Measurements from ENCODE around the gene CDH4. TPM values are rescaled to one million over a fixed set of nuclear protein-coding genes. Genes with fewer than 3 reads are reported as not detected.

CDH4 gene
- total and polyA plus RNA-seq, 9 of the 15 experiments (the other 6 are each of a cell fraction or from before 2014, with no cell fraction given), result 0.04 TPM; not detected in 8

DNA sequence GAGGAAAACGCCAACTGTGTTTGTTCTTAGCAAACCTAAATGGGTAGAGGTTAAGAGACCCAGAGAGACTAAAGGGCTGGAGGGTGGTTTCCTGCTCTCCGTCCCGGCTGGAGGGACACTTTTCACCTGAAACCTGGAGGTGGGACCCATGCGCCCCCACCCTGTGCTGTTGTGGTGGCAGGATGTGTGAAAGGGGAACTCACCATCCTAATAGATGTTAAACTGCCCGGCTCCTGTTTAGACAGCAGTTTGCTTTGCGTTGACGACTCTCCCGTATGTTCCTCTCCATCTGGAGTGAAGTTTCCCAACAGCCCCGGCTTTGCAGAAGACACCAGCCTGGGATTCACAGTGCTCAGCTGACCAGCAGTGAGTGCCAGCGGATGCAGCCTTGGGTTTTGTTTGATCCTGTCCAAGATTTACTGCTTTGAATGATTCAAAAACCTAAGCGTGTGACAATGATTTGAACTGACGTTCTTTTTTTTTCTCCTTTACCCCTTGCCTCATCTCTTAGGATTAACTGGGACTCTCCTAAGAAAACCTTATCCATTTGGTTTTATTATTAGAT is 66.0 kb downstream of the CDH4 start:
- Histone ChIP-seq H3K9me1 (ENCODE audit: control insufficient read depth, insufficient read depth, low read length) (no peaks in the 10 kb centered on the region), H3K9me3 (replicated peaks; ENCODE audit: control insufficient read depth, insufficient read depth, low read depth, low read length) (no peaks in the 10 kb centered on the region), H3K4me3 (no peak overlapping the region), H3K4me2 (ENCODE audit: insufficient read depth, low read length) (no peak overlapping the region), H3K27ac (ENCODE audit: extremely low read depth, low read depth, low read length) (no peak overlapping the region), H3K79me2 (ENCODE audit: control insufficient read depth, insufficient read depth, low read length) (no peaks in the 10 kb centered on the region), H4K20me1 (replicated peaks; ENCODE audit: control insufficient read depth, insufficient read depth, low read length) (peaks cover 8% of the 10 kb centered on the region; the same call in 1 of the 2 replicates), H3K9ac (ENCODE audit: insufficient read depth in 1 of 2, low read depth in 2 of 2, low read length in 2 of 2) (no peak overlapping the region), H3K4me1 (replicated peaks in 1 of 2; ENCODE audit: control insufficient read depth in 2 of 2, insufficient read depth in 2 of 2, low read length in 2 of 2) (no peaks in the 10 kb centered on the region), H3K36me3 (ENCODE audit: control insufficient read depth, insufficient read depth, low read length) (no peaks in the 10 kb centered on the region), H2AFZ (ENCODE audit: low read depth, low read length) (no peak overlapping the region), H3K27me3 (ENCODE audit: control insufficient read depth in 2 of 2, insufficient read depth in 2 of 2, low read length in 2 of 2) (peaks cover 4 to 7% of the 10 kb centered on the region in 2 experiments; a peak in 3 of 5 replicates)
- in situ Hi-C loops (cut with MboI) (no loop called here), intact Hi-C loops (cut with micrococcal nuclease) (no loop called here)
- TF ChIP-seq, protein P1, sequence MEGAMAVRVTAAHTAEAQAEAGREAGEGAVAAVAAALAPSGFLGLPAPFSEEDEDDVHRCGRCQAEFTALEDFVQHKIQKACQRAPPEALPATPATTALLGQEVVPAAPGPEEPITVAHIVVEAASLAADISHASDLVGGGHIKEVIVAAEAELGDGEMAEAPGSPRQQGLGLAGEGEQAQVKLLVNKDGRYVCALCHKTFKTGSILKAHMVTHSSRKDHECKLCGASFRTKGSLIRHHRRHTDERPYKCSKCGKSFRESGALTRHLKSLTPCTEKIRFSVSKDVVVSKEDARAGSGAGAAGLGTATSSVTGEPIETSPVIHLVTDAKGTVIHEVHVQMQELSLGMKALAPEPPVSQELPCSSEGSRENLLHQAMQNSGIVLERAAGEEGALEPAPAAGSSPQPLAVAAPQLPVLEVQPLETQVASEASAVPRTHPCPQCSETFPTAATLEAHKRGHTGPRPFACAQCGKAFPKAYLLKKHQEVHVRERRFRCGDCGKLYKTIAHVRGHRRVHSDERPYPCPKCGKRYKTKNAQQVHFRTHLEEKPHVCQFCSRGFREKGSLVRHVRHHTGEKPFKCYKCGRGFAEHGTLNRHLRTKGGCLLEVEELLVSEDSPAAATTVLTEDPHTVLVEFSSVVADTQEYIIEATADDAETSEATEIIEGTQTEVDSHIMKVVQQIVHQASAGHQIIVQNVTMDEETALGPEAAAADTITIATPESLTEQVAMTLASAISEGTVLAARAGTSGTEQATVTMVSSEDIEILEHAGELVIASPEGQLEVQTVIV (CRISPR knock-in tag; IDR thresholded peaks at IDR 0.05; ENCODE audit: borderline replicate concordance), result no peak
- TF ChIP-seq ZNF586 (CRISPR knock-in tag; conservative IDR thresholded peaks at IDR 0.05) (no peak), L3MBTL2 (IDR thresholded peaks at IDR 0.05) (no peak), NFATC3 (IDR thresholded peaks at IDR 0.05) (no peak), NR3C1 (CRISPR knock-in tag; IDR thresholded peaks at IDR 0.05) (no peak)
- ChIA-PET CTCF (ENCODE audit: low intra/inter-chr PET ratio) (no interaction called here), POLR2A (no interaction called here)
- FAIRE-seq, result no peak
- no peak for DNase-seq (ENCODE audit: extremely low read depth in 1 of 4, low spot score in 3 of 4)
- no peak for ATAC-seq
- BruUV-seq (replicated peaks), result no TSS peak
- 1% methylated on average over 12 of the region's 12 CpGs for whole genome bisulfite sequencing (ENCODE audit: insufficient coverage, low coverage, missing lambda C conversion rate)
